ENCODE data around the gene CDH8. TPM values are rescaled to one million over a fixed set of nuclear protein-coding genes. Genes with fewer than 3 reads are reported as not detected.
A peak's percentile ranks its signal among the peaks of the same experiment; 100 is the strongest.

CDH8 gene
- total RNA-seq, 8 experiments from 2014 or later = 0.61 to 70.0 (median 20.3) TPM

DNA sequence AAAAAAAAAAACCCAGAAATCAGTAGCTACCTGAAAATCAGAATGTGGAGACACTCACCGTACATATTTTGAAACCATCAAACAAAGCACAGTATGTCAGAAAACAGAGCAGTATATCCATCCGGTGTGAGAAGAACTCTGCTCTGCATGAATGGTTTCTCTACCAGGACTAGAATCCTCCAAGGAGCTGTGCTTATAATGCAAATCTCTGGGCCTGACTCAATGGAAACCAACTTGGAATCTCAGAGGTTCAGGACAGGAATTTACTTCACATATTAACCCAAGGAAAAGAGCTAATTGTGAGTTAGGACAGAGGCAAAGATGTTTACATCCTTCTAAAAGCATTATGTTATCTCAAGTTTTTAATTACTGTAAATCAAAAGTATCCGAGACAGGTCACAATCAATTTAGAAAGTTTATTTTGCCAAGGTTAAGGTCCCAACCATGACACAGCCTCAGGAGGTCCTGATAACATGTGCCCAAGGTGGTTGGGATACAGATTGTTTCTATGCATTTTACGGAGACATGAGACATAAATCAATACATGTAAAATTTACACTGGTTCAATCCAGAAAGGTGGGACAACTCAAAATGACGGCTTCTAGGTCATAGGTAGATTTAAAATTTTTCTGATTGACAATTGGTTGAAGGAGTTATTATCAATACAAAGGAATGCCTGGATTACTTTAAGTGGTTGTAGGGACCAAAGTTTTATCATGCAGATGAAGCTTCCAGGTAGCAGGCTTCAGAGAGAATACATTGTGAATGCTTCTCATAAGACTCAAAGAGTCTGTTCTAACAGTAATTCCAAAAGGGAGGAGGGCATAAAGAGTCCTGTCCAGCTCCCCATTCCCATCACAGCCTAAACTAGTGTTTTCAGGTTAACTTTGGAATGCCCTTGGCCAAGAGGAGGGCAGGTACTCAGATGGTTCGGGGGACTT lies 164.1 kb downstream of the CDH8 start:
- 32 to 90% (median 70%) methylated on average over 2 to 6 of the region's 6 CpGs for WGBS, 10 experiments
- H3K27ac ChIP-seq = no peak overlapping the region
- ATAC-seq (replicated peaks in 6 of 8) = no peak

GRCh38 chr16:61862221-61863155 lies 173.8 kb downstream of the CDH8 start:
- no peak overlapping the region for H3K27ac ChIP-seq
- ATAC-seq (replicated peaks in 6 of 8) = peak in 3 of 8 experiments; percentile 15 to 75 (median 56)
- H3K4me1 ChIP-seq (replicated peaks in 1 of 2) = peaks cover 0 to 3% of the 10 kb centered on the region in 2 donors
- no peak overlapping the region for H3K4me3 ChIP-seq
- in situ Hi-C loops (cut with MboI; ENCODE audit: low pct_unique_long_range_greater_than_20kb in 2 of 9, low sequenced_read_pairs in 9 of 9, unreplicated experiment in 9 of 9) = no loop called here
- WGBS, 10 experiments = 20 to 100% (median 70%) methylated on average over 2 to 5 of the region's 6 CpGs; no CpG with 5 or more reads in 1 of the 10 experiments

More for the DNA sequence above, 164.1 kb downstream of the CDH8 start:
- in situ Hi-C loops (cut with MboI; ENCODE audit: low pct_unique_long_range_greater_than_20kb in 2 of 9, low sequenced_read_pairs in 9 of 9, unreplicated experiment in 9 of 9) = no loop called here
- Histone ChIP-seq H3K4me1 (replicated peaks in 1 of 2) (no peaks in the 10 kb centered on the region), H3K4me3 (no peak overlapping the region)

DNA sequence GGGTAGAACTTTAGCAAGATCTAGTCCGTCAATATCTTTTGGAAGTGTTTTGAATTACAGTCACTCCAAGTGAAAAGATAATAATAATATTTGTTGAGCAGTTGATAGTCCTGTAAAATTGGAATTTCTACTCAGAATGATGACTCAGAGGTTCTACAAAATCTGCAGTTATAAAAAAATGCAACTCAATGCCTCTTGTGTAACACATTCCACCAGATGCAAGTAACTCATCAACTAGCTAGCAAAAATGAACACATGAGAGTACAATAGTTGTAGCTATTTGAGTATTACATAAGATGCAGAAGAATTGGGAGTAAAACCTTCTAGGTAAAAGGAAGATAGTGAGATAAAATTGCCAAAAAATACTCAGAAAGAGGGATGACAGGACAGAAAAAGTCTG lies 177.2 kb downstream of the CDH8 start:
- no peak for ATAC-seq (replicated peaks in 6 of 8)
- WGBS, 10 experiments = 0 to 100% (median 100%) methylated on average over 1 of the region's 1 CpG; no CpG with 5 or more reads in 2 of the 10 experiments
- Histone ChIP-seq H3K27ac (no peak overlapping the region), H3K4me3 (no peak overlapping the region), H3K4me1 (replicated peaks in 1 of 2) (peaks cover 0 to 3% of the 10 kb centered on the region in 2 donors)
- in situ Hi-C loops (cut with MboI; ENCODE audit: low pct_unique_long_range_greater_than_20kb in 2 of 9, low sequenced_read_pairs in 9 of 9, unreplicated experiment in 9 of 9) = no loop called here

GRCh38 chr16:61842666-61843065 lies 193.6 kb downstream of the CDH8 start:
- Histone ChIP-seq H3K27ac (no peak overlapping the region), H3K4me3 (no peak overlapping the region), H3K4me1 (replicated peaks in 1 of 2) (peaks cover 0 to 3% of the 10 kb centered on the region in 2 donors)
- in situ Hi-C loops (cut with MboI; ENCODE audit: low pct_unique_long_range_greater_than_20kb in 2 of 9, low sequenced_read_pairs in 9 of 9, unreplicated experiment in 9 of 9) = no loop called here
- no peak for ATAC-seq (replicated peaks in 6 of 8)
- 0 to 100% (median 90%) methylated on average over 1 to 2 of the region's 2 CpGs; no CpG with 5 or more reads in 5 of the 10 experiments for WGBS, 10 experiments

DNA sequence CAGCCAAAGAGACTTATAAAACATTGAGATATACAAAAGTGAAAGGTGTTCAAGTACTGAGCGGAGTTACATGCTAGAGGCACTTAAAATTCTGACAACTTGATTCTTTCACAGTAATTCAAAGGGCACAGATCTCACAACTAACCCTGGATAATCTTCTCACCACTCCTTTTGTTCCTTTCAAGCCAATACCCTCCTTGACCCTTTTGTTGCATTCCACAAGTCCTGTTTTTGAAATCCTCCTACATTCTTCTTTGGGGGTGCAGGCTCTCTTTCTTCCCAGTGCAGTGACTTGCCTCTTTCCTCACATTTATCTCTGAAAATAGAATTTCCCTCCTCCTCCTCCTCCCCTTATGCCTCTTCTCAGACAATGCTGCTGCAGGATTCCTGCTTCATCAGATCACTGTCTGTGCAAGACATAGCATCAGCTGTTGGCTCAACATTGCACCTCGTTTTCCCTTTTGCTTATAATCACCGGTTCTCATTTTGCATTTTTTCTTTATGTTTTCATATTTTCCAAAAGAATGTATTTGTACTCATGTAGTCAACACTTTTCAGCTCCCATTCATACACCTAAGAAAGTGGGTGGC lies 199.3 kb downstream of the CDH8 start:
- in situ Hi-C loops (cut with MboI; ENCODE audit: low pct_unique_long_range_greater_than_20kb in 2 of 9, low sequenced_read_pairs in 9 of 9, unreplicated experiment in 9 of 9) = no loop called here
- 0 to 75% (median 33%) methylated on average over 1 to 3 of the region's 3 CpGs for whole genome bisulfite sequencing, 10 experiments
- peak in 1 of 8 experiments; percentile 19 for ATAC-seq (replicated peaks in 6 of 8)
- peaks cover 8 to 15% of the 10 kb centered on the region in 2 donors for H3K4me1 ChIP-seq (replicated peaks in 1 of 2)
- no peak overlapping the region for H3K27ac ChIP-seq
- no peak overlapping the region for H3K4me3 ChIP-seq

DNA sequence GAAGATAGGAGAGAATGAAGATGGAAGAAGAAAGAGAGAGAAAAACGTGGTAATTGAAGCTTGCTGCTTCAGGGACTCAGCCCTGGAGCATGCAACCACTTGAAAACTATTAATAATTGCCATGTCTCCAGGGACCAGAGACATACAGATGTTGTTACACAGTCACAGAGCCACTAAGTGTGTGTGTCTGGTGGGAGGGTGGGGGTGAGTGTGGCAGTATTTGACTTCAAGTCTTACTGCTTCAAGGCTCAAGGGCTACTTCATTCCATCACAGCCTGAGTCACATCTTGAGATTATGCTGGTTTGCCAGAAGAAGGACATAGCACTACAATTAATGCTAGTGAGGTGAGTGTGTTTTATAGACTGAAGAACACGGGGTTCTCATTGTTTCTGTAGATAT lies 202.2 kb downstream of the CDH8 start:
- WGBS, 10 experiments = 0 to 85% (median 39%) methylated on average over 1 to 2 of the region's 2 CpGs
- ATAC-seq (replicated peaks in 6 of 8) = no peak
- no peak overlapping the region for H3K4me3 ChIP-seq
- in situ Hi-C loops (cut with MboI; ENCODE audit: low pct_unique_long_range_greater_than_20kb in 2 of 9, low sequenced_read_pairs in 9 of 9, unreplicated experiment in 9 of 9) = no loop called here
- H3K4me1 ChIP-seq (replicated peaks in 1 of 2) = peaks cover 8 to 15% of the 10 kb centered on the region in 2 donors
- H3K27ac ChIP-seq = no peak overlapping the region

GRCh38 chr16:61831351-61831917 lies 204.8 kb downstream of the CDH8 start:
- Histone ChIP-seq H3K4me3 (no peak overlapping the region), H3K4me1 (replicated peaks in 1 of 2) (peaks cover 2 to 5% of the 10 kb centered on the region in 2 donors), H3K27ac (no peak overlapping the region)
- in situ Hi-C loops (cut with MboI; ENCODE audit: low pct_unique_long_range_greater_than_20kb in 2 of 9, low sequenced_read_pairs in 9 of 9, unreplicated experiment in 9 of 9) = no loop called here
- 30 to 100% (median 66%) methylated on average over 1 to 5 of the region's 5 CpGs for WGBS, 10 experiments
- no peak for ATAC-seq (replicated peaks in 6 of 8)

GRCh38 chr16:61829631-61830030 lies 206.6 kb downstream of the CDH8 start:
- H3K4me1 ChIP-seq (replicated peaks in 1 of 2) = no peaks in the 10 kb centered on the region
- no peak overlapping the region for H3K4me3 ChIP-seq
- H3K27ac ChIP-seq = no peak overlapping the region
- ATAC-seq (replicated peaks in 6 of 8) = no peak
- in situ Hi-C loops (cut with MboI; ENCODE audit: low pct_unique_long_range_greater_than_20kb in 2 of 9, low sequenced_read_pairs in 9 of 9, unreplicated experiment in 9 of 9) = no loop called here
- WGBS, 10 experiments = 0 to 100% (median 40%) methylated on average over 1 to 2 of the region's 2 CpGs; no CpG with 5 or more reads in 1 of the 10 experiments

GRCh38 chr16:61823326-61823725 lies 212.9 kb downstream of the CDH8 start:
- Histone ChIP-seq H3K4me3 (no peak overlapping the region), H3K4me1 (replicated peaks in 1 of 2) (peaks cover 0 to 2% of the 10 kb centered on the region in 2 donors), H3K27ac (no peak overlapping the region)
- 0 to 100% (median 71%) methylated on average over 1 of the region's 1 CpG; no CpG with 5 or more reads in 5 of the 10 experiments for WGBS, 10 experiments
- in situ Hi-C loops (cut with MboI; ENCODE audit: low pct_unique_long_range_greater_than_20kb in 2 of 9, low sequenced_read_pairs in 9 of 9, unreplicated experiment in 9 of 9) = no loop called here
- ATAC-seq (replicated peaks in 6 of 8) = no peak

DNA sequence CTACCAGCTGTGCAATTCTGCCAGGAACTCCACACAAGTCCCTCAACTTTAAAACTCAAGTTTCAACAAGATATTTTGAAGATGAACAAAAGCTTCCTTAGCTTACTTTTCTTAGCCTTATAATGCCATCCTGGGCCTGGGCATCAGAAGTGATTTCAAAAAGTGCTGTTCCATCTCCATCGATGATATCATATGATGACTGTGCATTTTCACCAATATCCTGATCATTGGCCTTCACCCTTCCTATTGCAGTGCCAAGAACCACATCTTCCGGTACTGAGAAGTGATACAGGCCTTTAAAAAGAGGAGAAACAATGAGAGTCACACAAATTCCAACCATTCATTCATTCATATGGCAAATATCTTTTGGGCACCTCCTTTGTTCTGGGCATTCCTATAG lies 215.4 kb downstream of the CDH8 start:
- no peak for ATAC-seq (replicated peaks in 6 of 8)
- in situ Hi-C loops (cut with MboI; ENCODE audit: low pct_unique_long_range_greater_than_20kb in 2 of 9, low sequenced_read_pairs in 9 of 9, unreplicated experiment in 9 of 9) = no loop called here
- Histone ChIP-seq H3K27ac (no peak overlapping the region), H3K4me3 (no peak overlapping the region), H3K4me1 (replicated peaks in 1 of 2) (peaks cover 0 to 17% of the 10 kb centered on the region in 2 donors)
- WGBS, 10 experiments = 0 to 100% (median 70%) methylated on average over 1 to 2 of the region's 2 CpGs; no CpG with 5 or more reads in 2 of the 10 experiments

- ATAC-seq (replicated peaks in 6 of 8) = no peak
- in situ Hi-C loops (cut with MboI; ENCODE audit: low pct_unique_long_range_greater_than_20kb in 2 of 9, low sequenced_read_pairs in 9 of 9, unreplicated experiment in 9 of 9) = no loop called here
- H3K4me3 ChIP-seq = no peak overlapping the region
- H3K27ac ChIP-seq = no peak overlapping the region
- H3K4me1 ChIP-seq (replicated peaks in 1 of 2) = peaks cover 0 to 17% of the 10 kb centered on the region in 2 donors
These were observed 215.8 kb downstream of the CDH8 start for GRCh38 chr16:61820398-61820797.

GRCh38 chr16:61818850-61819249 lies 217.4 kb downstream of the CDH8 start:
- 0 to 100% (median 82%) methylated on average over 1 of the region's 1 CpG; no CpG with 5 or more reads in 1 of the 10 experiments for WGBS, 10 experiments
- Histone ChIP-seq H3K4me1 (replicated peaks in 1 of 2) (peaks cover 0 to 17% of the 10 kb centered on the region in 2 donors), H3K27ac (no peak overlapping the region), H3K4me3 (no peak overlapping the region)
- ATAC-seq (replicated peaks in 6 of 8) = no peak
- in situ Hi-C loops (cut with MboI; ENCODE audit: low pct_unique_long_range_greater_than_20kb in 2 of 9, low sequenced_read_pairs in 9 of 9, unreplicated experiment in 9 of 9) = no loop called here

All from motor neuron (in vitro differentiated cells).